Stimulated activated CD8-positive, alpha-beta memory T cell treated with anti-CD3 and anti-CD28 coated beads, Interleukin-4, amount 100 ng/mL, for 24 hours (primary cell): Measurements from ENCODE around the gene TDRD7.
"Not testable (repeated sequence)": the region's sequence is repeated elsewhere in the genome, so short reads cannot be mapped to it uniquely, and the experiment has no call there.

Source experiments
- DNase-seq: peaks from one replicate; pipeline ENCODE4 v3.0.0-alpha.2; 2020; ENCODE audit warnings: low read depth

The TDRD7 gene

GRCh38 chr9:97427885-97428284 is 16.0 kb downstream of the TDRD7 start:
- no peak for DNase-seq

DNA sequence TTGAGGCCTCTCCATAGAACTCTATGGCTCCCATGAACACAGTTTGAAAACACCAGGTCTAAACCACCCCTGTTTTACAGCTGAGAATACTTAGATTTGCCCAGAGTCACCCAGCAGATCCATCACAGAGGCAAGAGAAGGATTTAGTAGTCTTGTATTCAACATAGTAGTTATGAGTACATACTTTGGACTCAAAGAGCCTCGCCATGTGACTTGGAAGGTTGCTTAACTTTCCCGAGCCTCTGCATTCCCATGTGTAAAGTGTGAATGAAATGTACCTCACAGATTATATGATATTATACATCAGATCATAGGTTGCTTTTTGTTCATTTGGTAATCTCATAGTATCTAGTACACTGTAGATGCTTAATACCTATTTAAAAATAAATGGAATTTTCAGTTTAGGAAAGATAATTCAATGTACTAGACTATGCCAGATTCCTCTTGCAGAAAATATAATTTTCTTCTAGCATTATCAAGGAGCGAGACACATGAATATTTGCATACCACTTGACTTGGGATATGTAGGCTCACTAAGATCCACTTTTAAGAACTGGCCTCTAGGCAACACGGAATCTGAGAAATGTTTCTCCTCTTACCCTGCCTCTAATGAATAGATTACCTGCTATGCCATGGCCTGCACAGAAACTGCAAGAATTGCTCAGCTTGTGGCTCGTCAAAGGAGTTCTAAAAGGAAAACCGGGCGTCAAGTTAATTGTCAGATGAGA is 18.6 kb downstream of the TDRD7 start:
- no peak for DNase-seq

DNA sequence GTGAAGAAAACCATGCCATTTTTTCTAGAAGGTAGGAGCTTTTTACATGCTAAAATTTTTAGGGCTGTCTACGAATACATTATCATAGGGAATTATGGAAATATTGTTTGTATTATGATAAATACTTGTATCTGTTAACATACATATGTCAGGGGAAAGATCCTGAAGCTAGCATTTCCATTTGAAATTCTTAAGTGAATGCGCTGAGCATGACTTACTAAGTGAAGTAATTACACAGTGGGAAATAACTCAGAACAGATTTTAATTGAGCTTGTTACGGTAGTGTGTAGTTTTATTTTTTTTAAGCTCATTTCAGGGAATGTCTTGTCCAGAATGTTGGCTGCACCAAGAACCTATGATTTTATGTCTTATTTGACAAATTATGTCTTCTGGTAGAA is 19.1 kb downstream of the TDRD7 start:
- DNase-seq: no peak

- DNase-seq: no peak
Measured at GRCh38 chr9:97431549-97432143, 19.8 kb downstream of the TDRD7 start.

DNA sequence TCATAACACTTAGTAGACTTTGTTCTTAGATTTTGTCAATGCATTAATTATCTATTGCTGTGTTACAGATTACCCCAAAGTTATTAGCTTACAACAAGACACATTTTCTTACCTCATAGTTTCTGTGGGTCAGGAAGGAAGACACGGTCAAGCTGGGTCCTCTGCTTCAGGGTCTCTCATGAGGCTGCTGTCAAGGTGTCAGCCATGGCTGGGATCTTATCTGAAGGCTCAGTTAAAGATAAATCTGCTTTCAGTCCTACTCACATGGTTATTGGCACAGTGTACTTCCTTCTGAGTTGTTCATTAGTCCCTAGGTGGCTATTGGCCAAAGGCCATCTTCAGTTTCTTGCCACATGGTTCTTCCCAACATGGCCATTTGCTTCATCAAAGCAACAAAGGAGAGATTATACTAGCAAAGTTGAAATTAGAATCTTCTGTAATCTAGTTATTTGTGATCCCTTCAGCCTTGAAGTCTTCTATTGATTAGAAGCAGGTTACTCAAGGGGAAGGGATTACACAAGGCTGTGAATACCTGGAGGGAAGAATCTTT is 25.2 kb downstream of the TDRD7 start:
- no peak for DNase-seq

DNA sequence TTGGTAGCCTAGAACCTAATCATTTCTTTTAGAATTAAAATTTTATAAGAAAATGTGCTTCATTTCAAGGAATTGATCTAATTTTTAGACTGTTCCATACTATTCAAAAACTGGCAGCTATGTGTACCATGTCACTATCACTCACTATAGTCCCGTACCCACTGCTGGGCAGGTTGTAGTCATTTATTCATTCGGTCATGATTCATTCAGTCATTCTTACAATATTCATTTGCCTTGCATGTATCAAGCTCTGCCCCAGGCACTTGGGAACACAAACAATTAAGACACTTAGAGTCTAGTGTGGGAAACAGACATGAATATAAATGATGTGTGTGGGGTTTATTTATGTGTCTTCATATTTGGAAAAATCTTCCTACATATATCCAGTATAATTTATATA is 26.4 kb downstream of the TDRD7 start:
- DNase-seq: no peak

DNA sequence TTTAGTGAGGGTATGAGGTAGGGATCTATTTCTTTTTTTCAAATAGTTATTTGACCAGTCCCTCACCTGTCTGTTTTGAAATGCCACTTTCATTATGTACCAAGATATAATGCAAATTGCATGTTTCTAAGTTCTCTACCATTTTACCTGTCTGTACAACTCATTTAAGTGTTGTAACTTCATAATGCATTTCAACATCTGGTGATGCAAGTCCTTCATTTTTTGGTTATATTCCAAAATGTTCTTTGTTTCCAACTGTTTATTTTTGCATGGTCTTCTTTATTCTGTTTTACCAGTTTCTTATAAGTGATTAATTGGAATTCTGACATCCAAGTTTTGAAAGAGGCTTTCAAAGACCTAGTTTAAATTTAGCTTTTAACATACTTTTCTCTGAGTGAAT is 26.8 kb downstream of the TDRD7 start:
- DNase-seq: no peak

- DNase-seq: no peak
Measured at GRCh38 chr9:97440160-97440559, 28.3 kb downstream of the TDRD7 start.

- DNase-seq: no peak
Measured at GRCh38 chr9:97441729-97442128, 29.8 kb downstream of the TDRD7 start.

- DNase-seq: no peak
Measured at GRCh38 chr9:97445119-97445701, 33.3 kb downstream of the TDRD7 start.

- DNase-seq: no peak
Measured at GRCh38 chr9:97447001-97447400, 35.1 kb downstream of the TDRD7 start.

DNA sequence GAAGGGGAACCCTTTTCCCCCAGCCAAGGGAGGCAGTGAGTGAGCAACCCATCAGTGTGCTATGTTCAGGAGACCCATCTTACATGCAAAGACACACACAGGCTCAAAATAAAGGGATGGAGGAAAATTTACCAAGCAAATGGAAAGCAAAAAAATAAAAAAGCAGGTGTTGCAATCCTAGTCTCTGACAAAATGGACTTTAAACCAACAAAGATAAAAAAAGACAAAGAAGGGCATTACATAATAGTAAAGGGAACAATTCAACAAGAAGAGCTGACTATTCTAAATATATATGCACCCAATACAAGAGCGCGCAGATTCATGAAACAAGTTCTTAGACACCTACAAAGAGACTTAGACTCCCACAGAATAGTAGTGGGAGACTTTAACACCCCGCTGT is 41.7 kb downstream of the TDRD7 start:
- DNase-seq: not testable (repeated sequence)

- not testable (repeated sequence) for DNase-seq
Measured at GRCh38 chr9:97456841-97457240, 44.9 kb downstream of the TDRD7 start.

DNA sequence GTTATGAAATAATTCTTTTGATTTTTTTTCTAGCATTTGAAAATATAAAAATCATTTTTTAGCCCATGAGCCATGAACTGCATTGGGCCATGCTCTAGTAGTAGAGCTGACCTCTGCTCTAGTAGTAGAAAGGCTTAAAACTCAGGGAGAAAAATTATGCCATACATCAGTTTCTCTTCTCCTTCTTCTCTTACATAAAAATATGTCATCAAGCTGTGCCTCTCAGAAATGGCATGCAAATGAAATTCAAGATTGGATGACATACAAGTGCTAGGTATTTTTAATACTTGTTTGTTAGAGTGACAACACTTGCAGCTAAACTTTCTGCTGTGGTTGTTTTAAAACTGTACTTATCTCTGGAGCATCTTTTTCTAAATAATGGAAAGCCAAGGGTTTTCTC is 47.4 kb downstream of the TDRD7 start:
- no peak for DNase-seq

DNA sequence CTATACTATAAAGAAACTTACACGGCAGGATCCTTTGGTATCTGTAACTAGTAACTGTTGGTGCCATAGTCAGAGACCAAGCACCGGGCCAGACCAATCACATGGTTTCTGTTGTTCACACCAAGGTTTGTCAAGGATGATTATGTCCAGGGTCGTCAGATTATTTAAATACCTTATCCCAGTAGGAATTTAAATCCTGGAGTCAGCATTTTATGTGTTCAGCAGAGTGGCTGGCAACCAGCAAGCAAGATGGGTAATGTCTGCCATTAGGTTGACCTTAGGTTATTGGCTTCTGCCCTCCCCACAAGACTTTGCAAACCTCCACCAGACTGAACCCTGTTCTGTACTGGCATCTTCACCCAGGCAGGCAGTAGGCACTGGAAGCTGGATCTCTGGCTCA is 50.3 kb downstream of the TDRD7 start:
- no peak for DNase-seq

DNA sequence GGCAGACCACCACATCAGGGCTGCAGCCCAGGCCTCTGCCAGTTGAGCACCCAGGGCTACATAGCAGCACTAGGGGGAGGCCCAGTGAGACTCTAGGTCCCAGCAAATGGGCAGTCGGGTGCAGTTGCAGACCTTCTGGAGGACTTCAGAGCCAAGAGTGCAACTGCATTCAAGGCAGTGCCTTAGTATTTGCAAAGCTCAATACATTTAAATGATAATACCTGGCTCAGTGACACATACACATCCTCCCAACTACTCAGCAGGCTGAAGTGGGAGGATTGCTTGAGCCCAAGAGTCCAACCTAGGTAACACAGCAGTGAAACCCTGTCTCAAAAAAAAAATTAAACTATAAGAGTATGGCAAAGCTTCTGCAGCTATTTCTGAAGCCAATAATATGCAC is 51.0 kb downstream of the TDRD7 start:
- DNase-seq: no peak

DNA sequence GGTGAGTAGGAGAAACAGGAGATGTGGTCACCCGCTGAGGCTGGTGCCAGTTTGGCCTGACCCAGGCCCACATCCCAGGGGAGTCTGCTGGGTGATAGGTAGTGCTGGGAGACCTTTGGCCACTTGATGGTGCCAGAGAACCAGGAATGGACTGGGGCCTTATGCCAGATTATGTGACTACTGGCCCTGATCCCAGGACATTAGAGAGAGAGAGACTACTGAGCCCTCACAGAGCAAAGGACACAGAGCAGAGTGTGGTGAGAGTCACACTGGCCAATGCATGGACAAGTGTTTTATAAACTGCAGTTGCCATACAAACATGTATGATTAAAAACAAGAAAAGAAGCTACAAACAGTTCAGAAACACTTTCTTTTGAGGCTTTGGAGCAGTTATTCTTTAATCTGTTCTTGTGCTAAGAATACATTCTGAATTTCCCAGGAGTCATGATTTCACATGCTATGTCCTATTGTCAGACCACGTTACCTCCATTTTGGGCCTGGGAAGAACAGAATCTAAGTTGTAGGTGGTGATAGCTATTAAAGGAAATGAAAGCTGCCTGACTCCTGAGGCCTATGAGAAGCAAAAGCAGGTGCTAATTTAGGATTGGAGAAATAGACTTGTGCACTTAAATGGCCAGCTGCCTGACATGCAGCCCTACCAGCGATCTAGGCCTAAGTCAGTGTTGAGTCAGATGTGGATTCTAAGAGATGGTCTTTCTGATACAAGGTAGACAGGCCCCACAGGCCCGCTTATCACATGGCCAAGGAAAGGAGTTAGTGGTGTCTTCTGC is 57.0 kb downstream of the TDRD7 start:
- peak; percentile 7 for DNase-seq

DNA sequence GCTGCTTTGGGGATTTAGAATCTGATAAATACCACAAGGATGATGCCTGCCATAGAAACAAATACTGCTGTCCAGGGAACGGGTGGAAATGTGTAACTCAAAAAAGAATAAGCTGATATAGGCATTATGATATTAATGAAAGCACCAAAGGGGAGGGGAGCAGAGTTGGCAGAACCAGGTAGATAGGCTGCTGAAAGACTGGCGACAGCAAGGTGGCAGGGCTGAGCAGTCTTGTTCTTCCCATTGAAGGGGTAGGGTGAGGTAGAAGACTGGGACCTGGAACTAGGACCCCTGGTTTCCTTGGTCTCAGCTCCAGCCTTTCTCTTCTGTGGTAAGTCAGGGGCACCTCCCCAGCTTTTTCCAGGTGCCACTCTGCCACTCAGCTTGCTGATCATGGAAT is 58.2 kb downstream of the TDRD7 start:
- DNase-seq: no peak

DNA sequence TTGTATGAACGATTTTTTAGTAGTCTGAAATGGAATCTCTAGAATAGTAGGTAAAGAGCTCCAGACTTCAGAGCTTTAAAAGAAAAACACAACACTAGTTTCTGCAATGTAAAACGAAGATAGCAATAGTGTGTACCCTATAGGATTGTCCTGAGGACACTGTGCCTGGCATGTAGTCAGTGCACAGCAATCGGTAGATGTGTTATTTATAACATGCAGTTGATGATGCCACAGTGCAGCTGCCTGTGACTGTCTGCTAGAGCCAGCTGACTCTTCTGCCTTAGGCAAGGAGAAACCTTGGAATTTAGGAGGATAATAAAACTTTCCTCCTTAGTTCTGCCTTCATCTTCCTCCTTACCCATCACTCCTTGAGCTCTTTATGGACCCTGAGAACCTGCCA is 61.8 kb downstream of the TDRD7 start:
- no peak for DNase-seq

GRCh38 chr9:97474372-97474925 is 62.6 kb downstream of the TDRD7 start:
- no peak for DNase-seq

DNA sequence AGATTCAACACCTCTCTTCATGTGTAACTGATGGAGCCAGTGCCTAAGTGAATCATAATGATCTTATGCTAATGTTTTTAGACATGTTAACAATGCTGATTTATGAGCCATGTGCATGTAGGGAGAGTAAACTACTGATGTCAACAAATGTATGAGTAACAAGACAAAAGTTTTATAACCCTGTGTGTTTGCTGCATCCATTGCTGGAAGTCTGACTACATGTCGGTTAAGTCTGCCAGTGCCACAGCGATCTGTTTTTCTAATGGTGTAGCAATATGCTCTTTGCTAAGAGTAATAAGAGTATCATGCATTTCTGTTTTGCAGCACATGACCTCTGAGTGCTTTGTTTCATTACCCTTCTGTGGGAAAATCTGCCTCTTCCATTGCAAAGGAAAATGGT is 63.2 kb downstream of the TDRD7 start:
- no peak for DNase-seq

- no peak for DNase-seq
Measured at GRCh38 chr9:97478301-97478981, 66.5 kb downstream of the TDRD7 start.
